Measurements from ENCODE around the gene SPTSSB.
A peak's percentile ranks its signal among the peaks of the same experiment; 100 is the strongest.

The SPTSSB gene

DNA sequence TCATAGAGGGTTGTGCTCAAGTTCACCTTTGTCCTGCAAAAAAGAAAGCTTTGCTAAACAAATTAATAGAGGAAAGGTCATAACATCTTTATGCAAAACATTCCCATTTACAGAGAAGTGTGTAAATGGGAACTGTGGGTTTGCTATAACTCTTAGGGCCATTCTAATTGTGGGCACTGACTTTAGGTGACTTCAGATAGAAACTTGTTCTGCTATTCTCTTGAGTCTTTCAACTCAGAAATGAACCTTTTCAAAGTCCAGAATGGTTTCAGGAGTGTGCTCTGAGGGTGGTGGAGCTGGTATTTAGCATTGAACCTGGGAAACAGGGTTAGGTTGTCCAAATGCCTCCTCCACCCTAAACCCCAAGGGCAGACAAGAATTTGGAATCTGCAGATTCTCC lies 34.0 kb downstream of the SPTSSB start:
- DNase-seq = no peak

- DNase-seq = no peak
Observed at GRCh38 chr3:161336661-161337060, 34.7 kb downstream of the SPTSSB start.

- peak; percentile 71 to 74 for DNase-seq
Observed at GRCh38 chr3:161333696-161334095, 37.6 kb downstream of the SPTSSB start.

DNA sequence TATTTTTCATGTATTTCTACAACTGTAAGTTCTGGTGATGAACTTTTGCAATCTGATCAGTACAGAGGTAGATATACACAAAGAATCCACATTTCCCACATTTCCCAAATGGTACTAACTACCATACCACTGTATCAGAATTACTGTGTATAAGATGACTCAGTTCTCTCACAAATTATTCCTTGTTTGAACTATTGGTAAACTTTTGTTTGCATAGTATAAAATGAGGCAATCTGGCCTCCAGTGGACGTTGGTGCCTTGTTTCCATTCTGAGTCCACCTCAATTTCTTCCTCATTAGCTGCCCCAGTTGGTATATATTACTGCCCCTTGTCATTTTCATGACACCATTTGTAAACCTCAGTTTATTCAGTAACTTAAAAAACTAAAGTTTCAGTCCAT lies 38.5 kb downstream of the SPTSSB start:
- no peak for DNase-seq

GRCh38 chr3:161325059-161325458 lies 46.3 kb downstream of the SPTSSB start:
- DNase-seq = no peak

- no peak for DNase-seq
Observed at GRCh38 chr3:161323926-161324621, 47.2 kb downstream of the SPTSSB start.

DNA sequence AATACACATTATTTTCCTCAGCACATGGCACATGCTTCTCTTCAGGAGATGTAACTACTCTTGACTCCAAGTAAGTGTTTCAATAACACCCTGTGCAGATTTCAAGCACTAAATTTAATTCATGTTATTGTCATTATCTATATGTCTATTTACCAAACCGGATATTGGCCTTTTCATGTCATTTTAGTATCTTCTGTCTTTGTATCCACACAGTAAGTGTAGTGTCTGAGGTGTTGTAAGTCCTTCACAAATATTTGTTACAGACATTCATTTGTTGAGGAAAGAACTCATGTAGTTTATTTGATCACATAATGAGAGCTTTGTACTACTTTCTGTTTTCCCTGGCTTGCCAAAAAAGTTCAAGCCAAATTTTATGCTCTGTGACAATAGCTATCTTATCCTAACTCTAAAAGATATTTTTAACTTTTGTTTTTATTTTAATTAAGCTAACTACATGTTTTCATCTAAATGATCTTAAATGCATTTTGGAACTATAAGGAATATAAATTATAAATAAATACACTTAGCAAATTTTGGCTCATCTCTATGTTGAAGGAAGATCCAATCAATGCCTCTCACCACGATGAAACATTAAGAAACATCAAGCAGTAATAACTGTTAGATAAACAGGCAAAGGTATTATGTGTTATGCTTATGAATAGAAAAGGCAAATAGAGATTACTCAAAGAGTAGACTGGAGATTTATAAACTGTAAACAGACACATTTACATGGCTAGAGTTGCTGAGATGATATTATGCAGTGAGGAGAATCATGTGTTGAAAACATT lies 48.3 kb downstream of the SPTSSB start:
- no peak for DNase-seq

DNA sequence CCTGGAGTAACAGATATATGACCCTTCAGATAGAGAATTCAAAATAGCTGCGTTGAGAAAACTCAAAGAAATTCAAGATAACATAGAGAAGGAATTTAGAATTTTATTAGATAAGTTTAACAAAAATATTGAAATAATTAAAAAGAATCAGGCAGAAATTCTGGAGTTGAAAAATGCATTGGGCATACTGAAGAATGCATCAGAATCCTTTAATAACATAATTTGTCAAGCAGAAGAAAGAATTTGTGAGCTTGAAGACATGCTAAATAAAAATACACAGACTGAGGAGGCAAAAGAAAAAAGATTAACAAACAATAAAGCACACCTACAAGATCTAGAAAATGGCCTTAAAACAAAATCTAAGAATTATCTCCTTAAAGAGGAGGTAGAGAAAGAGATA lies 50.5 kb downstream of the SPTSSB start:
- no peak for DNase-seq

GRCh38 chr3:161319867-161320266 lies 51.5 kb downstream of the SPTSSB start:
- DNase-seq = no peak

GRCh38 chr3:161317077-161317476 lies 54.2 kb downstream of the SPTSSB start:
- no peak for DNase-seq

DNA sequence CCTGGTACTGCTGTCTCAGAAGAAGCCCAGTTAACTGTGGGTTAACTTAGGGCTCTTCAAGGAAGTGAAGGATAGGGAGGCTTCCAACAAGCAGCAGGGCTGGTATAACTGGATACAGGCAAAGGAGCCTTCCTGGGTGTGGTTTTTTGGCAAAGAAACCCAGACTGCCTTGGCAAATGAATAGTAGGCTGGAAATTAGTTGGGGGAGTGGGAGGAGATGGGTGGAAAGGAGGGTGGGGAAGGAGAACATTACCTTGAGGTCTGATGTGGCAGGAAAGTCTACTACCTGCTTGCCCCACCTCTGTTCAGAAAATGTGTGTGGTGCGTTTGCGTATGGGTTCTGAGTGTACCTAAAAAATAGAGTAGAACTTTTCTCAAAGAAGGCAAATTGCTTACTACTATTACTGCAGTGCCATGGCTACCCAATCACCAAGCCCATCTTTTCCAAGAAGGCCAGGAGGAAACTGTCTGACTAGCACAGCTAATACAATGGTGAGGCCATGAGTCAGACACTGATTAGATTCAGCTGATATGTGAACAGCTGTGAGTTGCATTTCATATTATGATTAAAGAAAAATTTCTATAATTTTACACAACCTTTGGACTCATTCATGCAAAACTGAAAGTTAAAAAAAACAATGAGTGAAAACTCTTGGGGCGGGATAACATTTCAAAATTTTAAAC lies 55.2 kb downstream of the SPTSSB start:
- DNase-seq = no peak

- DNase-seq = no peak
Observed at GRCh38 chr3:161314836-161315395, 56.4 kb downstream of the SPTSSB start.

DNA sequence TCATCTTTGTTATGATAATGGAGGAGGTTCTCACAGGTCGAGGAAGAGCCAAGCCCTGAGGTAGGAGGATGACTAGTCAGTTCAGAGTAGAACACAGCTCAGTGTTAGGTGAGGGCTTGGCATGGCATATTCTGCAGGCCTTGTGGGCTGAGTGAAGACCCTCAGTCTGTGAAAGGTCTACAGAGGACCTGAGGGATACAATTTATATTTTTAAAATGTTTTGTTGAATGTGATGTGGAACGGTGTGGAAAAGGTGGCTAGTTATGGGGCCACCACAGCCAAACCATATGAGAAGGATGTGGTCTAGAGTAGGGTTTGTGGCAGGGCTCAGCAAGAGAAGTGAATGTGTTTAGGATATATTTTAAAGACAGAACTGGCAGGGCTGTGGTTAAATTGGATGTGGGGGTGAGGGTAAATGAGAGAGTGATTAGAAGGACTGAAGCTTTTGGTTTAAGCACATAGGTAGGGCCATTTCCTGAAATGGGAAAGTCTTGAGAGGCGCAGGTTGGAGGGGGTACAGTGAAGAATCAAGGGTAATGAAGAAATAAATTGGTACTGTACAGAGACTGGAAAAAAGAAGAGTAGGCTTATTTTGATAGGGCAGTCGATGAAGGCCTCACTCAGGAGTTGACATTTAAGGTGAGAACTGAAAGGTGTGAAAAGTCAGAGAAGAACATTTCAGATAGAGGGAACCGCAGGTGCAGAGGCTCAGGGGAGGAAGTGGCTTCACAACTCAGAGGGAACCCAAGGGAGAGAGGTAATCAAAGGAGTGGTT lies 60.5 kb downstream of the SPTSSB start:
- DNase-seq = no peak

DNA sequence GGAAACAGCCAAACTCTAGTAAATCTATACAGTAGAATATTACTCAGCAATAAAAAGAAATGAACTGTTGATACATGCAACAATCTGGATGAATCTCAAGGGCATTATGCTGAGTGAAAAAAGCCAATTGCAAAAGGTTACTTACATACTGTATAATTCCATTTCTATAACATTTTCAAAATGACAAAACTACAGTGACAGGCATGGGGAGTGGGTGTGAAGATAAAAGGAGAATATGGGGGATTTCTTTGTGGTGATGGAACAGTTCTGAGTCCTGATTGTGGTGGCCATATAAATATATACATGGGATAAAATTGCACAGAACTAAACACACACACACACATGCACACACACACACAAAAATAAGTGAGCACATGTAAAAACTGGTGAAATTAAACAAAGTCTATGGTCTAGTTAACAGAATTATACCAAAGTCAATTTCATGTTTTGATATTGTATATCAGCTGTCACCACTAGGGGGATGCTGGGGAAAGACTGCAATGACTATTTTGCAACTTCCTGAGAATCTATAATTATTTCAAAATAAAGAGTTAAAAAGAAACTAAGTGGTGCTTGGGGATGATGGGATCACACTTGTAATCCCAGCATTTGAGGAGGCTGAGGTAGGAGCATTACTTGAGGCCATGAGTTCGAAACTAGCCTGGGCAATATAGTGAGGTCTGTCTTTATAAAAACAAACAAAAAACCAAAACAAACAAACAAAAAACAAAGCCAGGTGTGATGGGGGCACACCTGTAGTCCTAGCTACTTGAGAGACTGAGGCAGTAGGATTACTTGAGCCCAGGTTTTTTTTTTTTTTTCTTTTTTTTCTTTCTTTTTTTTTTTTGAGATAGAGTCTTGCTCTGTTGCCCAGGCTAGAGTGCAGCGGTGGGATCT lies 66.0 kb downstream of the SPTSSB start:
- DNase-seq = peak; percentile 43 to 58

- DNase-seq = no peak
Observed at GRCh38 chr3:161296814-161297213, 74.5 kb downstream of the SPTSSB start.

DNA sequence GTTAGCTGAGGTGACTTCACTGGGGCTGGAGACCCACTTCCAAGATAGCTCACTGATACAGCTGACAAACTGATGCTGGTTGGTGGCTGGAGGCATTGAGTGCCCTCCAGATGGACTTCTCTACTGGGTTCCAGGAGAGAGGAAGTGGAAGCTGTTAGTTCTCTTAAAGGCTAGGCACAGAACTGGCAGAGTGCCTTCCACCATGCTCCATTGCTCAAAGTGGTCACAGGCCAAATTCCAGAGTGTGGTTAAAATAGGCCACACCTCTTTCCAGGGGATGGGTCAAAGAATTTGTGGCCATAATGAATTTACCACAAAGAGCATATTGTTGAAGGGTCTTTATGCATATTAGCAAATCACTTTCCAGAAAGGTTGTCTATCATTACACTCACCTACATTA lies 76.0 kb downstream of the SPTSSB start:
- DNase-seq = no peak

Data from Kasumi-1 (cell line).